HG02610 (cell line): ENCODE results near the gene ZNF664.
"Not testable (repeated sequence)": the region's sequence is repeated elsewhere in the genome, so short reads cannot be mapped to it uniquely, and the experiment has no call there.

ENCODE experiments used
- ATAC-seq: cut with Tn5 transposase; IDR thresholded peaks from one replicate; pipeline ENCODE4 v1.9.1; 2021; ENCODE audit warnings: mild to moderate bottlenecking, moderate library complexity; ENCODE audit not compliant: unreplicated experiment

ZNF664 gene

GRCh38 chr12:123941000-123941399 is 32.0 kb upstream of the ZNF664 start:
- no peak for ATAC-seq

GRCh38 chr12:123941624-123942237 is 31.3 kb upstream of the ZNF664 start:
- ATAC-seq, result no peak

GRCh38 chr12:123942238-123942653 is 30.8 kb upstream of the ZNF664 start:
- ATAC-seq, result no peak

GRCh38 chr12:123942911-123943648 is 29.9 kb upstream of the ZNF664 start:
- ATAC-seq, result no peak

- no peak for ATAC-seq
Observed at GRCh38 chr12:123943816-123944215, 29.2 kb upstream of the ZNF664 start.

- no peak for ATAC-seq
Observed at GRCh38 chr12:123944696-123945095, 28.3 kb upstream of the ZNF664 start.

- no peak for ATAC-seq
Observed at GRCh38 chr12:123945287-123946151, 27.5 kb upstream of the ZNF664 start.

GRCh38 chr12:123946152-123946515 is 26.9 kb upstream of the ZNF664 start:
- ATAC-seq, result no peak

- ATAC-seq, result not testable (repeated sequence)
Observed at GRCh38 chr12:123946516-123947505, 26.2 kb upstream of the ZNF664 start.

- ATAC-seq, result not testable (repeated sequence)
Observed at GRCh38 chr12:123947531-123947930, 25.5 kb upstream of the ZNF664 start.

GRCh38 chr12:123948401-123948795 is 24.6 kb upstream of the ZNF664 start:
- ATAC-seq, result no peak

GRCh38 chr12:123948796-123949769 is 23.9 kb upstream of the ZNF664 start:
- ATAC-seq, result no peak

- no peak for ATAC-seq
Observed at GRCh38 chr12:123949770-123950165, 23.2 kb upstream of the ZNF664 start.

- ATAC-seq, result no peak
Observed at GRCh38 chr12:123950476-123951349, 22.3 kb upstream of the ZNF664 start.

GRCh38 chr12:123951467-123951866 is 21.5 kb upstream of the ZNF664 start:
- ATAC-seq, result no peak

- ATAC-seq, result no peak
Observed at GRCh38 chr12:123952037-123952436, 21.0 kb upstream of the ZNF664 start.

GRCh38 chr12:123954647-123955350 is 18.2 kb upstream of the ZNF664 start:
- no peak for ATAC-seq

GRCh38 chr12:123956249-123956648 is 16.8 kb upstream of the ZNF664 start:
- ATAC-seq, result no peak
